Endothelial cell of umbilical vein (primary cell): ENCODE data around the gene MRM1.

Experiments
- EZH2 ChIP-seq: IDR thresholded peaks from 2 replicates; pipeline ENCODE4 v1.6.1; 2012; ENCODE audit warnings: borderline replicate concordance, low read depth, mild to moderate bottlenecking, moderate library complexity, low read length, inconsistent platforms; ENCODE audit not compliant: severe bottlenecking
- FOS ChIP-seq: IDR thresholded peaks from 2 replicates; pipeline ENCODE4 v1.6.1; 2011; ENCODE audit warnings: mild to moderate bottlenecking, low read length, moderate library complexity, borderline replicate concordance; ENCODE audit not compliant: insufficient read depth
- GATA2 ChIP-seq: IDR thresholded peaks from 2 replicates; pipeline ENCODE4 v1.7.0; 2011; ENCODE audit warnings: low read depth, mild to moderate bottlenecking, moderate library complexity, mixed read lengths, low read length; ENCODE audit not compliant: insufficient read length, insufficient read depth
- JUN ChIP-seq: IDR thresholded peaks from 2 replicates; pipeline ENCODE4 v1.6.1; 2011; ENCODE audit warnings: borderline replicate concordance, low read depth; ENCODE audit not compliant: insufficient read length, insufficient read depth
- MAX ChIP-seq: IDR thresholded peaks from 2 replicates; pipeline ENCODE4 v1.6.1; 2011; ENCODE audit not compliant: insufficient read depth, insufficient read length
- MYC ChIP-seq: IDR thresholded peaks from one replicate; pipeline ENCODE4 v1.6.1; 2011; ENCODE audit warnings: mild to moderate bottlenecking, low read depth, low read length
- POLR2A ChIP-seq: IDR thresholded peaks from 2 replicates; pipeline ENCODE4 v1.6.1; 2012; ENCODE audit warnings: low read depth, mild to moderate bottlenecking, control low read depth, low read length
- POLR2AphosphoS5 ChIP-seq: IDR thresholded peaks from 2 replicates; pipeline ENCODE4 v1.6.1; 2012; ENCODE audit warnings: low read depth, mild to moderate bottlenecking, control low read depth, low read length, moderate library complexity; ENCODE audit not compliant: insufficient read depth
- TF ChIP-seq, protein P1 (sequence below), 2 donors: IDR thresholded peaks; 1 replicate in 1 of 2; 2 replicates in 1 of 2; pipeline ENCODE4 v1.5.1; 2011; ENCODE audit warnings: low read length in 2 of 2, mild to moderate bottlenecking in 2 of 2, moderate library complexity in 2 of 2, control low read depth in 1 of 2, inconsistent platforms in 1 of 2, low read depth in 1 of 2; ENCODE audit not compliant: insufficient read depth in 1 of 2; ENCODE audit errors: extremely low read depth in 1 of 2

GRCh38 chr17:36611345-36612072 is 10.1 kb downstream of the MRM1 start:
- TF ChIP-seq, protein P1, sequence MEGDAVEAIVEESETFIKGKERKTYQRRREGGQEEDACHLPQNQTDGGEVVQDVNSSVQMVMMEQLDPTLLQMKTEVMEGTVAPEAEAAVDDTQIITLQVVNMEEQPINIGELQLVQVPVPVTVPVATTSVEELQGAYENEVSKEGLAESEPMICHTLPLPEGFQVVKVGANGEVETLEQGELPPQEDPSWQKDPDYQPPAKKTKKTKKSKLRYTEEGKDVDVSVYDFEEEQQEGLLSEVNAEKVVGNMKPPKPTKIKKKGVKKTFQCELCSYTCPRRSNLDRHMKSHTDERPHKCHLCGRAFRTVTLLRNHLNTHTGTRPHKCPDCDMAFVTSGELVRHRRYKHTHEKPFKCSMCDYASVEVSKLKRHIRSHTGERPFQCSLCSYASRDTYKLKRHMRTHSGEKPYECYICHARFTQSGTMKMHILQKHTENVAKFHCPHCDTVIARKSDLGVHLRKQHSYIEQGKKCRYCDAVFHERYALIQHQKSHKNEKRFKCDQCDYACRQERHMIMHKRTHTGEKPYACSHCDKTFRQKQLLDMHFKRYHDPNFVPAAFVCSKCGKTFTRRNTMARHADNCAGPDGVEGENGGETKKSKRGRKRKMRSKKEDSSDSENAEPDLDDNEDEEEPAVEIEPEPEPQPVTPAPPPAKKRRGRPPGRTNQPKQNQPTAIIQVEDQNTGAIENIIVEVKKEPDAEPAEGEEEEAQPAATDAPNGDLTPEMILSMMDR (IDR thresholded peaks at IDR 0.05; ENCODE audit: extremely low read depth in 1 of 2, insufficient read depth in 1 of 2, low read depth in 1 of 2, low read length in 2 of 2) = no peak
- TF ChIP-seq POLR2A = no peak
- TF ChIP-seq POLR2AphosphoS5 = no peak
- no peak for TF ChIP-seq JUN
- no peak for TF ChIP-seq EZH2
- no peak for TF ChIP-seq MAX
- no peak for TF ChIP-seq MYC
- TF ChIP-seq FOS = no peak
- TF ChIP-seq GATA2 = no peak
